Activated T-cell treated with anti-CD3 and anti-CD28 coated beads, Interleukin-2, amount 50 U/mL, for 48 hours (primary cell): ENCODE measurements around the gene CHCHD6.

ENCODE experiments used
- DNase-seq, 2 experiments: peaks; one replicate each; pipeline ENCODE4 v3.0.0-alpha.2; 2020

CHCHD6 gene

GRCh38 chr3:126983653-126984390 is 279.8 kb downstream of the CHCHD6 start:
- peak; percentile 54 to 63 for DNase-seq

GRCh38 chr3:126984391-126985131 is 280.5 kb downstream of the CHCHD6 start:
- DNase-seq, result no peak

- DNase-seq, result no peak
These were observed 281.3 kb downstream of the CHCHD6 start for GRCh38 chr3:126985132-126985985.

DNA sequence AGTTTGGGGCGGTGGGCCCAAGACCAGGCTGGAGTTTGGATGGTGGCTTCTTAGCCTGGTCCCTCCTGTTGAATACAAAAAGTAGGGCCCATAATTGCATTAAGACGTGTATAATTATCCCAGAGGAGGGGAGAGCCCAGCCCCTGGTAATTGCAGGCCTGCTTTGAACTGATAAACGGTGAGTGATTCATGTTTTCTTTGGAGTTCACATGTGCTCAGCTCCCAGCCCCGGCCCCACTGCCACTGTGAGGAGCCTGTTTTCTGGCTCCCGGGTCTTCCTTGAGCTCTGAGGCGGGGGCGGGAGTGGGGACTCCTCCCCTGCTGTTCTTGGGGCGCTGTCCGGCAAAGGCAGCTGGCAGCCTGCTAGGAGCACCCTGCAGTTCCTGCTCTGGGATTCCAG is 282.0 kb downstream of the CHCHD6 start:
- DNase-seq, result no peak

- no peak for DNase-seq
These were observed 283.1 kb downstream of the CHCHD6 start for GRCh38 chr3:126987129-126987528.

- no peak for DNase-seq
These were observed 283.6 kb downstream of the CHCHD6 start for GRCh38 chr3:126987596-126987995.

DNA sequence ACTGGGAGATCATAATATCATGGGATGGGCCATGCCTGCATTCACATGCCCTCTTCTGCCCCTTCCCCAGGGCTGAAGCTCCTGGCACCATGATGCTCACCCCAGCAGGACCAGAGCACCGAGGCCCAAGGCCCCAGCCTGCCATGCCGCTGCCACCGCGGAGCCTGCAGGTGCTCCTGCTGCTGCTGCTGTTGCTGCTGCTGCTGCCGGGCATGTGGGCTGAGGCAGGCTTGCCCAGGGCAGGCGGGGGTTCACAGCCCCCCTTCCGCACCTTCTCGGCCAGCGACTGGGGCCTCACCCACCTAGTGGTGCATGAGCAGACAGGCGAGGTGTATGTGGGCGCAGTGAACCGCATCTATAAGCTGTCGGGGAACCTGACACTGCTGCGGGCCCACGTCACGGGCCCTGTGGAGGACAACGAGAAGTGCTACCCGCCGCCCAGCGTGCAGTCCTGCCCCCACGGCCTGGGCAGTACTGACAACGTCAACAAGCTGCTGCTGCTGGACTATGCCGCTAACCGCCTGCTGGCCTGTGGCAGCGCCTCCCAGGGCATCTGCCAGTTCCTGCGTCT is 284.5 kb downstream of the CHCHD6 start:
- no peak for DNase-seq

DNA sequence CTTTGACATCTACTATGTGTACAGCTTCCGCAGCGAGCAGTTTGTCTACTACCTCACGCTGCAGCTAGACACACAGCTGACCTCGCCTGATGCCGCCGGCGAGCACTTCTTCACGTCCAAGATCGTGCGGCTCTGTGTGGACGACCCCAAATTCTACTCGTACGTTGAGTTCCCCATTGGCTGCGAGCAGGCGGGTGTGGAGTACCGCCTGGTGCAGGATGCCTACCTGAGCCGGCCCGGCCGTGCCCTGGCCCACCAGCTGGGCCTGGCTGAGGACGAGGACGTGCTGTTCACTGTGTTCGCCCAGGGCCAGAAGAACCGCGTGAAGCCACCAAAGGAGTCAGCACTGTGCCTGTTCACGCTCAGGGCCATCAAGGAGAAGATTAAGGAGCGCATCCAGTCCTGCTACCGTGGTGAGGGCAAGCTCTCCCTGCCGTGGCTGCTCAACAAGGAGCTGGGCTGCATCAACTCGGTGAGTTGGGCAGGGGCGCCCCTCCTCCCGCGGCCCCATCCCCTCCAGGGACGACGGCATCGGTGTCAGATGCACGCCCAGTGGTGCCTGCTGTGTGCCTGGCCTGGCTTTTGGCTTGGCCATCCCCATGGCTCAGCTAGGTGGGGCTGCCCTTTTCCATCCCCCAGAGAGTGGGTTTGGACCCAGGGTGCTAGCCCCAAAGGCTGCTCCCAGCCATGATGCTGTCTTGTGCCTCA is 285.4 kb downstream of the CHCHD6 start:
- no peak for DNase-seq

DNA sequence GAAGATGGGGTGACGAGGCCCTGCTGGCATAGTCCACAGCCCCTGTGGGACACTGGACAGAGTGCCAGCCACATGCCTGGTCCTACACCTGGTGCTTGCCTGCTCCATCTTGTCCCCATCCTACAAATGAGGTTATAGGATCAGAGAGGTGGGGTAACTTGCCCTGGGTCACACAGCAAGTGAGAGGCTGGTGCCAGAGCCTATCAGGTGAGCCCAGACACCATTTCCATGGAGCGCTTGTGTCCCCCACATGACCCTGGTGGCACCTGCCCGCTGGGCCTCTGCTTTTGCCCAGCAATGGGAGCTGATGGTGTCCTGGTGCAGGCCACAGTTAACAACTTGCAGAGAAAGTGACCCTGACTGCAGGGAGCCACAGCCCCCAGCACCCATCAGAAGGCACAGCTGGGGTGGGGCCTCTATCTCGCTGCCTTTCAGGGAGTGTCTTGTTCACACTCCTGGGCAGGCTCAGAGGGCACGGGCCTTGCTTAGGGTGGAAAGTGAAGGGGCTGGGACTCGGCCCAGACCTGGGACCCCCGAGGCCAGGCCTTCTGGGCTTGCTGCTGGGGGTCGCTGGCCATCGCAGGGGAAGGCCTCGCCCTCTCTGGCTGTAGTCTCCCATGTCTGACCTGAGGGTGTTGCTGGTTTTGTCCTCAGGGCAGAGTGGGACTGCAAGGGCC is 286.1 kb downstream of the CHCHD6 start:
- no peak for DNase-seq

DNA sequence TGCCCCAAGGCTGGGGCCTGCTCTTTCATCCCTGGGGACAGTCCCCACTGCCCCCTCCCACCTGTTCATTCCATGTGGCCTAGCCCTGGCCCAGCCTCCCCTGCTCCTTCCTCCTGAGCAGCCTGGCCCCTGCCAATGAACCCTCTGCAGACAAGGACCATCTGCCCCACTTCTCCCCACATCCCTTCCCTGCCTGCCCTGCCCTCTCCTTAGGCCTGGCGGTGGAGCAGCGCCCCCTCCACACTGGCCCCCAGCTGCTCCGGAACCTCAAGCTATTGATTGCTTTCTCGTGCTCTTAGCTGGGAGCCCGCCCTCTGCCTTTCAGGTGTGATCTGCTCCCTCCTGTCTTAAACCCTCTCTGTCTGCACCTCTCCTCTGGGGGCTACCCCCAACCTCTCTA is 286.9 kb downstream of the CHCHD6 start:
- DNase-seq, result no peak

- no peak for DNase-seq
These were observed 287.5 kb downstream of the CHCHD6 start for GRCh38 chr3:126991366-126992200.

DNA sequence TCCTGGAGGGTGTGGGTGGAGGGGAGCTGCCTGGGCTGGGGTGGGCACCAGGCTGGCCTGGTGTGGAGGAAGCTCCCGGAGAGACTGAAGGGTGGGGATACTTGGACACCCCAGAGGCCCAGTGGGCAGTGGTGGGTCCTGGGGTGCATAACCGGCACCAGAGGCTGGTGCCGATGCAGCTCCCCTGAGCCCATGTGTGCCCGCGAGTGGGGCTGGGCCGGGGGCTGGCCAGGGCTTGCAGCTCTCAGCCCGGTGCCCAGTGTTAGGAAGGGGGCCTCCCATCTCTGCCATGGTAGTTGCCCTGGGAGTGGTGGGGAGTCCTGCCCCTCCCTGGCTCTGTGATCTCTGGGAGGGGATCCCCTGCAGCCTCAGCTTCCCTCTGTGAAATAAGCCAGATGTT is 288.2 kb downstream of the CHCHD6 start:
- DNase-seq, result no peak

- DNase-seq, result no peak
These were observed 288.7 kb downstream of the CHCHD6 start for GRCh38 chr3:126992776-126993175.

GRCh38 chr3:126993436-126993835 is 289.4 kb downstream of the CHCHD6 start:
- no peak for DNase-seq

DNA sequence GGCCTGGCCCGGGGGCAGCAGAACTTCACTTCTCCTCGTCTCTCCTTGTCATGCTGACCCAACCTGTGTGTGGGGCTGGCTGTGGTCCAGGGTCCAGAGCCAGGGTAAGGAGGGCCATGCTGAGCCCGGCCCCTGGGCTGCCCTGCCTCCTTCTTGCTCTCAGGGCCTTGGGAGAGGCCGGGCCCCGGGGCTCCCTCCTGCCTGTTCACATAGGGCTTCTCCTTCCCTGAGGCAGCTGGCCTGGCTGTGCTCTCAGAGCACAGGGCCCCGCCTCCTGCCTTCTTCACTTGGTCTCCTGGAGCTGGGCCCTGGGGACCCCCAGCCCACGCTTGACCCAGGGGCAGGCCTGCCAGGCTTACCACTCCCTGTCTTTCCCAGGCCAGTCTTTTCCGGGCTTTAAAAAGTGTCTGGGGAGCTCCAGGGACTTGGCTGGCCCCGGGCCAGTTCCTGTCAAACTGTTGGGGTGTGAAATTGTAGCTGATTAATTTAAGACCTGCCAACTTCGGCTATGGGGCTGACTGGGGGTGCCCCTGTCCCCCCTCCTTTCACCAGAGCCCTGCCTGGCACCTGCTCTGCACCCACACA is 290.7 kb downstream of the CHCHD6 start:
- no peak for DNase-seq

DNA sequence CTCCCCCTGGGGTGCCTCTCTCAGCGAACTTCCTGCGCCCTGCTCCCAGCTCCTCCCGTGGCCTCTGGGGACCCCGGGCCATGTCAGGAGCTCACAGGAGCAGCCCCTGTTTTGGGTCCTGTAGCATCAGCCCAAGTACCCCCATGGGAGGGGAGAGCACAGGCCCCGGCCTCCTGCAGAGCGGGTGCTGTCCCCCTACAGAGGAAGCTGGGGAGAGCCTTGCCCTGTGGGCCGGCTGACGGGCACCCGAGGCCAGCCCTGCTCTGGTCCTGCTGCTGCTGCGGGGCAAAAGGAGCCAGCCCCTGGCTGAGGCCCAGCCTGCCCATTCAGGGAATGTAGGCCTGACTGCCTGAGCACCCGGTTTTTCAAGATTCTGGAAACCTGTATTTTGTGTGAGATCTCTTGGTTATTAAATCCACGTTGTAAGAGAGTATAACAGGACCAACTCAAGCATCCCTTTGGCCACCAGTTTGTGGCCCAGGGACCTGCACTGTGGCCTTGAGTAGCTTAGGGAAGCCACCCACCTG is 291.3 kb downstream of the CHCHD6 start:
- no peak for DNase-seq

GRCh38 chr3:126995926-126996512 is 292.0 kb downstream of the CHCHD6 start:
- no peak for DNase-seq

GRCh38 chr3:126996905-126997304 is 292.9 kb downstream of the CHCHD6 start:
- DNase-seq, result no peak

GRCh38 chr3:126997455-126998038 is 293.5 kb downstream of the CHCHD6 start:
- no peak for DNase-seq
